ENCODE results near the gene PYGB. TPM values are rescaled to one million over a fixed set of nuclear protein-coding genes. Genes with fewer than 3 reads are reported as not detected.

The PYGB gene
- total and polyA plus RNA-seq, 2 donors (not counting 1 experiment from before 2014, with no cell fraction given): 22.5 to 30.6 TPM

DNA sequence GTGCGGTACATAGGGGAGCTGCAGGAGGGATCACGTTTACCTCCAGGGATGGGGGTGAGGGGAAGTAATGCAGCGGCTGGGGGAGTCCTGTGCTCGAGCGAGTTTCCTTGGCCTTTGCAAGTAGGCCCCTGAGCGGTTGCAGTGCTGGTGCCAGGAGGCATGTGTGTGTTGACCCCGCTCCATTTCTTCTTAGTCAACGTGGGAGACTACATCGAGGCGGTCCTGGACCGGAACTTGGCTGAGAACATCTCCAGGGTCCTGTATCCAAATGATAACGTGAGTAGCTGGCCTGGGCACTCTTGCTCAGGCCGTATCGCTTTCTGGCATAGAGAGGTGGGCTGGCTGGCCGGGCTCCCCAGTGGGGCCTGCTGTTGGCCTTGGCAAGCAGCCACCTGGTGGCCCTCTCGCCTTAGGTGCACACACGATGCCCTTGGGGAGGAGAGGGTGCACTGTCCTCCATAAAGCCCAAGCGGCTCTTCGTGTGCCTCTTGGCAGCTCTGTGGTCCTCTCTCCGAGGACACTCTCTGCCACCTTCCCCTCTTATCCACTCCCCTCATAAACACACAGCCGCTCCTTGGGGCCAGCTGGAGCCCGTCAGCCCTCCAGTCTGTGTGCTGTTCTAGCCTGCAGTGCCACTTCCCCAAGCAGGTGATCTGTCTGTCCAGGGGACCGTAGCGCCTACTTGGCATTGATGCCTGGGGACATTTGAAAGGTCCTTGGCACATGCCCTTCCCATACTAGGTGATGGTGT lies 29.3 kb downstream of the PYGB start:
- CTCF ChIA-PET: no interaction called here
- peaks cover 24 to 26% of the 10 kb centered on the region in 2 donors for H3K4me1 ChIP-seq (ENCODE audit: control insufficient read depth in 2 of 2, insufficient read depth in 2 of 2, low read length in 2 of 2)
- H3K4me3 Mint-ChIP-seq: no peak overlapping the region

DNA sequence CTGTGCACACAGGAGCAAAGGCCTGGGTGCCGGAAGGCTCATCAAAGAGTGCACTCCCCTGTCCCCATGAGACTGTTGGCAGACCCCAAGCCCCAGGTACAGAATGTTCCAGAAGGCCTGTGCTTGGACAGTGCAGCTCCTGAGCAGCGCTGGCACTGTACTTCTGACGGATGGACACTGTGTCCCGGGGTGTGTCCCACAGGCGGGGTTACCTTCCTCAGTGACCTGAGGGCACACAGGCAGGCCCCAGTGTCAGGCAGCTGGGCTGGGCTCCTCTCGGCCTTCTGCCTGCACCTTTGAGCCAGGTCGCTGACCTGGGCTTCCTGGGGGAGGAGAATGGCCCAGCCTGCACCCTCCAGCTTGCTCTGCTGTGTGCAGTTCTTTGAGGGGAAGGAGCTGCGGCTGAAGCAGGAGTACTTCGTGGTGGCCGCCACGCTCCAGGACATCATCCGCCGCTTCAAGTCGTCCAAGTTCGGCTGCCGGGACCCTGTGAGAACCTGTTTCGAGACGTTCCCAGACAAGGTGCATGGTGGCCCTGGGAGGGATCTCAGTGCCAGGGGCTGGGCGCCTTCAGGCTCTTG lies 30.1 kb downstream of the PYGB start:
- no peak for DNase-seq
- no peaks in the 10 kb centered on the region for H3K27me3 Mint-ChIP-seq
- 99% methylated on average over 19 of the region's 19 CpGs for WGBS (ENCODE audit: insufficient coverage)
- Histone ChIP-seq H3K9ac (ENCODE audit: low read length) (no peak overlapping the region), H3K4me2 (replicated peaks; ENCODE audit: low read depth, low read length, poor library complexity, severe bottlenecking) (no peak overlapping the region), H3K27me3 (replicated peaks in 1 of 4; ENCODE audit: control extremely low read depth in 1 of 4, control insufficient read depth in 3 of 4, insufficient read depth in 4 of 4, low read length in 3 of 4) (no peaks in the 10 kb centered on the region), H4K20me1 (ENCODE audit: control insufficient read depth, insufficient read depth, low read length, poor library complexity, severe bottlenecking) (no peaks in the 10 kb centered on the region), H3K79me2 (ENCODE audit: control insufficient read depth, insufficient read depth, low read length) (no peaks in the 10 kb centered on the region), H3K9me3 (ENCODE audit: control extremely low read depth in 1 of 3, control insufficient read depth in 2 of 3, insufficient read depth in 1 of 3, low read length in 2 of 3) (no peaks in the 10 kb centered on the region), H3K36me3 (replicated peaks in 1 of 2; ENCODE audit: control extremely low read depth in 1 of 2, control insufficient read depth in 1 of 2, extremely low read depth in 1 of 2, insufficient read depth in 2 of 2, low read length in 1 of 2) (peaks cover 0 to 31% of the 10 kb centered on the region in 2 experiments), H3K4me3 (ENCODE audit: control extremely low read depth in 1 of 5, extremely low read depth in 1 of 5, insufficient read depth in 1 of 5, low read depth in 2 of 5, low read length in 4 of 5) (no peak overlapping the region), H3K27ac (ENCODE audit: low read length in 2 of 2) (no peak overlapping the region), H2AFZ (ENCODE audit: insufficient read depth, low read depth, low read length, poor library complexity, severe bottlenecking) (no peak overlapping the region), H3K4me1 (ENCODE audit: control insufficient read depth in 2 of 2, insufficient read depth in 2 of 2, low read length in 2 of 2) (peaks cover 25 to 33% of the 10 kb centered on the region in 2 donors)
- POLR2A ChIA-PET: no interaction called here
- no peak for ATAC-seq (ENCODE audit: low read depth)
- H3K9me3 Mint-ChIP-seq (ENCODE audit: insufficient read depth): no peaks in the 10 kb centered on the region
- CTCF ChIA-PET: no interaction called here
- H3K4me3 Mint-ChIP-seq: no peak overlapping the region
- intact Hi-C loops (cut with micrococcal nuclease): no loop called here
- no peak overlapping the region for H3K27ac Mint-ChIP-seq
- TF ChIP-seq EZH2 (IDR thresholded peaks at IDR 0.05; ENCODE audit: borderline replicate concordance, insufficient read depth, low read depth, low read length, poor library complexity, severe bottlenecking): no peak
- TF ChIP-seq, protein P1, sequence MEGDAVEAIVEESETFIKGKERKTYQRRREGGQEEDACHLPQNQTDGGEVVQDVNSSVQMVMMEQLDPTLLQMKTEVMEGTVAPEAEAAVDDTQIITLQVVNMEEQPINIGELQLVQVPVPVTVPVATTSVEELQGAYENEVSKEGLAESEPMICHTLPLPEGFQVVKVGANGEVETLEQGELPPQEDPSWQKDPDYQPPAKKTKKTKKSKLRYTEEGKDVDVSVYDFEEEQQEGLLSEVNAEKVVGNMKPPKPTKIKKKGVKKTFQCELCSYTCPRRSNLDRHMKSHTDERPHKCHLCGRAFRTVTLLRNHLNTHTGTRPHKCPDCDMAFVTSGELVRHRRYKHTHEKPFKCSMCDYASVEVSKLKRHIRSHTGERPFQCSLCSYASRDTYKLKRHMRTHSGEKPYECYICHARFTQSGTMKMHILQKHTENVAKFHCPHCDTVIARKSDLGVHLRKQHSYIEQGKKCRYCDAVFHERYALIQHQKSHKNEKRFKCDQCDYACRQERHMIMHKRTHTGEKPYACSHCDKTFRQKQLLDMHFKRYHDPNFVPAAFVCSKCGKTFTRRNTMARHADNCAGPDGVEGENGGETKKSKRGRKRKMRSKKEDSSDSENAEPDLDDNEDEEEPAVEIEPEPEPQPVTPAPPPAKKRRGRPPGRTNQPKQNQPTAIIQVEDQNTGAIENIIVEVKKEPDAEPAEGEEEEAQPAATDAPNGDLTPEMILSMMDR (IDR thresholded peaks at IDR 0.05): no peak
- peaks cover 29% of the 10 kb centered on the region for H3K4me1 Mint-ChIP-seq

More for the DNA sequence above, 29.3 kb downstream of the PYGB start:
- H3K4me3 ChIP-seq (ENCODE audit: control extremely low read depth in 1 of 5, extremely low read depth in 1 of 5, insufficient read depth in 1 of 5, low read depth in 2 of 5, low read length in 4 of 5): no peak overlapping the region
- ATAC-seq (ENCODE audit: low read depth) (no peak), DNase-seq (no peak)
- H3K27ac ChIP-seq (ENCODE audit: low read length in 2 of 2): no peak overlapping the region
- intact Hi-C loops (cut with micrococcal nuclease): no loop called here
- no peak overlapping the region for H3K4me2 ChIP-seq (replicated peaks; ENCODE audit: low read depth, low read length, poor library complexity, severe bottlenecking)
- peaks cover 0 to 39% of the 10 kb centered on the region in 2 experiments for H3K36me3 ChIP-seq (replicated peaks in 1 of 2; ENCODE audit: control extremely low read depth in 1 of 2, control insufficient read depth in 1 of 2, extremely low read depth in 1 of 2, insufficient read depth in 2 of 2, low read length in 1 of 2)
- 97% methylated on average over 22 of the region's 24 CpGs for WGBS (ENCODE audit: insufficient coverage)
- H3K9me3 ChIP-seq (ENCODE audit: control extremely low read depth in 1 of 3, control insufficient read depth in 2 of 3, insufficient read depth in 1 of 3, low read length in 2 of 3): no peaks in the 10 kb centered on the region
- no peaks in the 10 kb centered on the region for H3K79me2 ChIP-seq (ENCODE audit: control insufficient read depth, insufficient read depth, low read length)
- H3K9ac ChIP-seq (ENCODE audit: low read length): no peak overlapping the region
- no peaks in the 10 kb centered on the region for H4K20me1 ChIP-seq (ENCODE audit: control insufficient read depth, insufficient read depth, low read length, poor library complexity, severe bottlenecking)
- no peak overlapping the region for H3K27ac Mint-ChIP-seq
- no peak for TF ChIP-seq EZH2 (IDR thresholded peaks at IDR 0.05; ENCODE audit: borderline replicate concordance, insufficient read depth, low read depth, low read length, poor library complexity, severe bottlenecking)
- TF ChIP-seq, protein P1 (IDR thresholded peaks at IDR 0.05): no peak
- H3K27me3 Mint-ChIP-seq: no peaks in the 10 kb centered on the region
- H3K27me3 ChIP-seq (replicated peaks in 1 of 4; ENCODE audit: control extremely low read depth in 1 of 4, control insufficient read depth in 3 of 4, insufficient read depth in 4 of 4, low read length in 3 of 4): no peaks in the 10 kb centered on the region
- peaks cover 22% of the 10 kb centered on the region for H3K4me1 Mint-ChIP-seq
- no peak overlapping the region for H2AFZ ChIP-seq (ENCODE audit: insufficient read depth, low read depth, low read length, poor library complexity, severe bottlenecking)
- POLR2A ChIA-PET: no interaction called here
- H3K9me3 Mint-ChIP-seq (ENCODE audit: insufficient read depth): no peaks in the 10 kb centered on the region

All from B cell (primary cell).